NK-92 (cell line): ENCODE data around the gene MAP3K20.
"Not testable (repeated sequence)": the region's sequence is repeated elsewhere in the genome, so short reads cannot be mapped to it uniquely, and the experiment has no call there.

Experiments used
- DNase-seq: peaks from one replicate; lab custom pipeline; 2025; ENCODE audit not compliant: unreplicated experiment; lab: John Stamatoyannopoulos, UW

Gene MAP3K20

GRCh38 chr2:173264151-173264550, 188.5 kb downstream of the MAP3K20 start:
- DNase-seq, result no peak

- DNase-seq, result no peak
Observed at GRCh38 chr2:173264603-173265366, 189.1 kb downstream of the MAP3K20 start.

GRCh38 chr2:173271135-173271534, 195.5 kb downstream of the MAP3K20 start:
- DNase-seq, result no peak

- no peak for DNase-seq
Observed at GRCh38 chr2:173271825-173272224, 196.2 kb downstream of the MAP3K20 start.

GRCh38 chr2:173272849-173273248, 197.2 kb downstream of the MAP3K20 start:
- DNase-seq, result no peak

GRCh38 chr2:173278794-173279526, 203.3 kb downstream of the MAP3K20 start:
- DNase-seq, result no peak

GRCh38 chr2:173279527-173279868, 203.9 kb downstream of the MAP3K20 start:
- no peak for DNase-seq

GRCh38 chr2:173280853-173281252, 205.2 kb downstream of the MAP3K20 start:
- no peak for DNase-seq

- DNase-seq, result not testable (repeated sequence)
Observed at GRCh38 chr2:173281898-173282297, 206.3 kb downstream of the MAP3K20 start.

GRCh38 chr2:173282795-173283545, 207.3 kb downstream of the MAP3K20 start:
- no peak for DNase-seq

GRCh38 chr2:173286153-173286809, 210.6 kb downstream of the MAP3K20 start:
- no peak for DNase-seq

GRCh38 chr2:173287594-173287993, 211.9 kb downstream of the MAP3K20 start:
- no peak for DNase-seq

- no peak for DNase-seq
Observed at GRCh38 chr2:173288561-173288960, 212.9 kb downstream of the MAP3K20 start.

- DNase-seq, result no peak
Observed at GRCh38 chr2:173290046-173290445, 214.4 kb downstream of the MAP3K20 start.

- DNase-seq, result no peak
Observed at GRCh38 chr2:173290518-173290917, 214.9 kb downstream of the MAP3K20 start.

- no peak for DNase-seq
Observed at GRCh38 chr2:173291412-173291811, 215.8 kb downstream of the MAP3K20 start.

GRCh38 chr2:173296235-173296634, 220.6 kb downstream of the MAP3K20 start:
- no peak for DNase-seq

- no peak for DNase-seq
Observed at GRCh38 chr2:173298536-173299097, 223.0 kb downstream of the MAP3K20 start.

- DNase-seq, result no peak
Observed at GRCh38 chr2:173299764-173300163, 224.1 kb downstream of the MAP3K20 start.

- DNase-seq, result no peak
Observed at GRCh38 chr2:173300458-173300857, 224.8 kb downstream of the MAP3K20 start.

GRCh38 chr2:173301549-173301948, 225.9 kb downstream of the MAP3K20 start:
- DNase-seq, result not testable (repeated sequence)
